Upper lobe of left lung (tissue), 4 donors: ENCODE data around the gene ANAPC13.

Source experiments
- CTCF ChIP-seq, 6 experiments: fragments of 450-650 bp in 4 of 6; fragments of 200-600 bp in 2 of 6; sonication (generic) in 2 of 6; IDR thresholded peaks; one replicate each; pipeline ENCODE4 v1.5.1; 2016 to 2019; ENCODE audit warnings: antibody characterized with exemption in 6 of 6
- EP300 ChIP-seq, 4 donors: sonication (generic); formaldehyde crosslinking; IDR thresholded peaks; one replicate each; pipeline ENCODE4 v1.5.1; 2017; ENCODE audit warnings: antibody characterized with exemption in 4 of 4, control low read depth in 2 of 4
- POLR2A ChIP-seq, 4 donors: fragments of 450-650 bp; IDR thresholded peaks; one replicate each; pipeline ENCODE4 v1.5.1; 2016 to 2017; ENCODE audit warnings: antibody characterized with exemption in 4 of 4, mild to moderate bottlenecking in 2 of 4
- POLR2AphosphoS5 ChIP-seq, 2 donors: sonication (generic); formaldehyde crosslinking; IDR thresholded peaks; one replicate each; pipeline ENCODE4 v1.5.1; 2017; ENCODE audit warnings: antibody characterized with exemption in 2 of 2

GRCh38 chr3:134430950-134431445, 54.8 kb downstream of the ANAPC13 start:
- no peak for TF ChIP-seq CTCF (IDR thresholded peaks at IDR 0.05)
- no peak for TF ChIP-seq POLR2A (IDR thresholded peaks at IDR 0.05)
- TF ChIP-seq POLR2AphosphoS5 (IDR thresholded peaks at IDR 0.05) = no peak
- no peak for TF ChIP-seq EP300 (IDR thresholded peaks at IDR 0.05)
